T-helper 2 cell treated with Interferon-gamma antibody and Interleukin-4, amounts not matched to agents 5 μg/mL and 100 μg/mL, for 36 hours (primary cell): ENCODE data around the gene HERC3.

ENCODE experiments used
- DNase-seq: peaks from one replicate; pipeline ENCODE4 v3.0.0; 2021; ENCODE audit warnings: low spot score
- H3K27ac Mint-ChIP-seq: one replicate; pipeline ENCODE4 v1.8.0; 2021; ENCODE audit warnings: mild to moderate bottlenecking, mixed read lengths
- H3K27me3 Mint-ChIP-seq: one replicate; pipeline ENCODE4 v1.8.0; 2021; ENCODE audit warnings: low read depth, mixed read lengths
- H3K36me3 Mint-ChIP-seq: one replicate; pipeline ENCODE4 v1.8.0; 2021; ENCODE audit warnings: low read depth, mixed read lengths
- H3K4me1 Mint-ChIP-seq: one replicate; pipeline ENCODE4 v1.8.0; 2021; ENCODE audit warnings: low read depth, mixed read lengths
- H3K4me3 Mint-ChIP-seq: one replicate; pipeline ENCODE4 v1.8.0; 2022; ENCODE audit warnings: mild to moderate bottlenecking, moderate library complexity, mixed read lengths
- H3K9me3 Mint-ChIP-seq: one replicate; pipeline ENCODE4 v1.8.0; 2021; ENCODE audit warnings: mixed read lengths

HERC3 gene

DNA sequence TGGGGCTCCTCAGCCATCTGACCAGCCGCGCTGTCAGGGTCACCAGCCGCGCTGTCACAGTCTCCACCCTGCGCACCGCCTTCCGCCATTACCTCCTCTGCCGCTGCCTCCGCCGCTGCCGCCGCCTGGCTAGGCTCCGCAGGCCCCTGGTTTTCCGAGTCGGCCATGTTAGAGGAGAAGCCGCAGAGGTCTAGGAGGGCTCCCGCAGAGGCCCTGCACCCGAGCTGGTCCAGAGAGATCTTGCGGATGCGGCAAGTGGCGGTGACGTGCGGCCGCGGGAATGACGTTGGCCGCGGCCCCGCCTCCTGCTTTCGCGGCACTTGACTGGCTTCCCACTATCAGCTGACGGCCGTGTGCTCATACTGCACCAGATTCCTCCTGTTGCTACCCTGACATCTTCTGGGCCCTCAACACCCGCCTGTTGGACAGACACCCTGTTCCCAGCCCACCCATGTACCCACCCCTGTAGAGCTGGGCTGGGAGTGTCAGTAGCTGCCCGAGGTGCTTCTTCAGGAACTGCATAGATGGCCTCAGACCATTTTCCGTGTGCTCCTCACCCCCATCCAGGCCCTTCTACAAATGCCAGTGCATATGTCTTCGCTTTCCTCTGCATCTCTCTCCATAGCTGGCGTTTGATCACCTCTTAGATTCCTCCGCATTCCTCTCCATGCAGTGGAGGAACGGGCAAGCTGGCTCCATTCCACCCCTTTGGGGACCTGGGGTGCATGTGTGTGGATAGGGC, 105.5 kb downstream of the HERC3 start, which contains the start of gene NAP1L5:
Gene NAP1L5, minus strand, starts transcription at position 242 of the 742 bp plus-strand sequence. Its CDS starts 75 bp downstream, at position 167.
- H3K27ac Mint-ChIP-seq: peak within 1 kb of the TSS; percentile 76
- peak within 1 kb of the TSS; percentile 88 for H3K4me3 Mint-ChIP-seq
- peaks cover 14% of the 10 kb centered on the region for H3K4me1 Mint-ChIP-seq
- H3K9me3 Mint-ChIP-seq: no peaks in the 10 kb centered on the region
- no peaks in the 10 kb centered on the region for H3K27me3 Mint-ChIP-seq
- peaks cover 12% of the 10 kb centered on the region for H3K36me3 Mint-ChIP-seq
- DNase-seq: peak; percentile 63

- no peaks in the 10 kb centered on the region for H3K9me3 Mint-ChIP-seq
- no peak for DNase-seq
- H3K4me3 Mint-ChIP-seq: no peak overlapping the region
- H3K4me1 Mint-ChIP-seq: peaks cover 14% of the 10 kb centered on the region
- peaks cover 14% of the 10 kb centered on the region for H3K36me3 Mint-ChIP-seq
- no peak overlapping the region for H3K27ac Mint-ChIP-seq
- H3K27me3 Mint-ChIP-seq: no peaks in the 10 kb centered on the region
Measured at GRCh38 chr4:88698519-88698918, 106.2 kb downstream of the HERC3 start.

DNA sequence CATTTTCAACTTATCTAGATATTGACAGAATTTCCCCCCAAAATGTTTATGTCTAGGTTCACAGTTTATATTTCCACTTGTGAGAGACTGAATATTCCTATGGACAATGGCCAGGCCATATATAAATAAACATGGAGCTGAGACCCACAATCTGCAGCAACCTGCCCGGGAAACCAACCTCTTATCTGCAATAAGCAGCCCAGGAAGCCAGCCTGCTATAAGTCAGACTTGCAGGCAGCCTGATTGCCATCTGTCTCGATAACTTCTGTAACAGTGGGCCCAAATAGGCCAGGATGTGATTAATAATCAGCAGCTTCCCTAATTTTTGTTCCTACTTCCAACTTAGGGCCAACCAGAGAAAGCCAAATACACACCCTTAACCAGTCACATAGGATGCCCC, 110.5 kb downstream of the HERC3 start:
- DNase-seq: no peak
- Mint-ChIP-seq H3K27ac (no peak overlapping the region), H3K27me3 (no peaks in the 10 kb centered on the region), H3K4me1 (peaks cover 5% of the 10 kb centered on the region), H3K9me3 (no peaks in the 10 kb centered on the region), H3K36me3 (peaks cover 38% of the 10 kb centered on the region), H3K4me3 (no peak overlapping the region)

DNA sequence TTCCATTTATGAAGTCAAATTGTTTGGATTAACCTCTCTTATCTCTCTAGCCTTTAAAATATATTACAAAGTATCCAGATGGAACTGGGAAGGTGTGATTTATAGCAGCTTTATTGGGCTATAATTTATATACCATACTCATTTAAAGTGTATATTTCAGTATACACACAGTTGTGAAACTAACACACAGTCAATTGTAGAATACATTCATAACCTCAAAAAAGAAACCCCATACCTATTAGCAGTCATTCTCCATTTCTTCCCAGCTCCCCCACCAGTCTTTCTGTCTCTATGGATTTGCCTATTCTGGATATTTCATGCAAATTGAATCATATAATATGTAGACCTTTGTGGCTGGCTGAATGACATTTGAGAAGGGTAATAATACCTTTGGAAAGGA, 112.9 kb downstream of the HERC3 start:
- no peak overlapping the region for H3K4me3 Mint-ChIP-seq
- no peaks in the 10 kb centered on the region for H3K4me1 Mint-ChIP-seq
- no peaks in the 10 kb centered on the region for H3K27me3 Mint-ChIP-seq
- no peak overlapping the region for H3K27ac Mint-ChIP-seq
- H3K36me3 Mint-ChIP-seq: peaks cover 45% of the 10 kb centered on the region
- H3K9me3 Mint-ChIP-seq: no peaks in the 10 kb centered on the region
- DNase-seq: no peak

- peaks cover 47% of the 10 kb centered on the region for H3K36me3 Mint-ChIP-seq
- no peaks in the 10 kb centered on the region for H3K27me3 Mint-ChIP-seq
- no peaks in the 10 kb centered on the region for H3K9me3 Mint-ChIP-seq
- no peak overlapping the region for H3K27ac Mint-ChIP-seq
- H3K4me3 Mint-ChIP-seq: no peak overlapping the region
- DNase-seq: no peak
- H3K4me1 Mint-ChIP-seq: no peaks in the 10 kb centered on the region
Measured at GRCh38 chr4:88705805-88706492, 113.7 kb downstream of the HERC3 start.

- no peaks in the 10 kb centered on the region for H3K27me3 Mint-ChIP-seq
- no peaks in the 10 kb centered on the region for H3K9me3 Mint-ChIP-seq
- DNase-seq: no peak
- no peak overlapping the region for H3K27ac Mint-ChIP-seq
- peaks cover 47% of the 10 kb centered on the region for H3K36me3 Mint-ChIP-seq
- H3K4me1 Mint-ChIP-seq: no peaks in the 10 kb centered on the region
- no peak overlapping the region for H3K4me3 Mint-ChIP-seq
Measured at GRCh38 chr4:88706574-88706973, 114.3 kb downstream of the HERC3 start.

- H3K36me3 Mint-ChIP-seq: peaks cover 57% of the 10 kb centered on the region
- no peak overlapping the region for H3K4me3 Mint-ChIP-seq
- no peaks in the 10 kb centered on the region for H3K27me3 Mint-ChIP-seq
- H3K9me3 Mint-ChIP-seq: peaks cover 9% of the 10 kb centered on the region
- no peaks in the 10 kb centered on the region for H3K4me1 Mint-ChIP-seq
- no peak overlapping the region for H3K27ac Mint-ChIP-seq
- DNase-seq: no peak
Measured at GRCh38 chr4:88709989-88710388, 117.7 kb downstream of the HERC3 start.

GRCh38 chr4:88713782-88714181, 121.5 kb downstream of the HERC3 start:
- H3K4me3 Mint-ChIP-seq: no peak overlapping the region
- peaks cover 70% of the 10 kb centered on the region for H3K36me3 Mint-ChIP-seq
- H3K9me3 Mint-ChIP-seq: peaks cover 38% of the 10 kb centered on the region
- no peaks in the 10 kb centered on the region for H3K27me3 Mint-ChIP-seq
- no peak overlapping the region for H3K27ac Mint-ChIP-seq
- no peak for DNase-seq
- no peaks in the 10 kb centered on the region for H3K4me1 Mint-ChIP-seq

DNA sequence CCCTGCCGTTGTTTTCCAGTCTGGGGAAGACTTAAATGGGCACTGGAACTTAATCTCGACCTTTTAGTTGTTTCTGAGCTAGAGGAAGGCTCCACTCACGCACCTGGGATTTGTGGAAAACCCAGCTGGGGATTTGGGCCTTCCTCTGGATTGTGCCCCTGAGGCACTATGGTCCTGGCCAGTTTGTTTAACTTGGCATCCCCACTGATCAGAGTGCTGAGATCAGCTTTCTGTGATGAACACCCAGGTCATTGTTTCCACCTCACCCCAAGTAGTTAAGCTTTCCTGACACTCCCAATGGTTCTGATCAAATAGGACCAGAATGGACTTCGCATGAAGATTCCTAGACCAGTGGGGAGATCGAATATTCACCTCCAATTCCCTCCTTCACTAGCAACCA, 125.8 kb downstream of the HERC3 start:
- H3K4me3 Mint-ChIP-seq: no peak overlapping the region
- H3K27me3 Mint-ChIP-seq: no peaks in the 10 kb centered on the region
- no peak for DNase-seq
- peaks cover 50% of the 10 kb centered on the region for H3K36me3 Mint-ChIP-seq
- H3K9me3 Mint-ChIP-seq: peaks cover 36% of the 10 kb centered on the region
- no peaks in the 10 kb centered on the region for H3K4me1 Mint-ChIP-seq
- H3K27ac Mint-ChIP-seq: no peak overlapping the region

DNA sequence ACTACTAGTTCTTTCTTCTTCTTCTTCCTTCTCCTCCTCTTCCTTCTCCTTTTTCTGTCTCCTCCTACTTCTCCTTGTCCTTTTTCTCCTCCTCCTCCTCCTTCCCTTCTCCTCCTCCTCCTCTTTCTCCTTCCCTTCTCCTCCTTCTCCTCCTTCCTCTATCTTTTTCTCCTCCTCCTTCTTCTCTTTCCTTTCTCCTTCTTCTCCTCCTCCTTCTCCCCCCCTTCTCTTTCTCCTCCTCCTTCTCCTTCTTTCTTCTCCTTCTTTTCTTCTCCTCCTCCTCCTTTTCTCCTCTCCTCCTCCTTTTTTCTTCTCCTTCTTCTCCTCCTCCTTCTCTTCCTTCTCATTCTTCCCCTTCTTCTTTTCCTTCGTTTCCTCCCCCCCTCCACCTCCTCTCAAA, 127.1 kb downstream of the HERC3 start:
- no peak overlapping the region for H3K27ac Mint-ChIP-seq

DNA sequence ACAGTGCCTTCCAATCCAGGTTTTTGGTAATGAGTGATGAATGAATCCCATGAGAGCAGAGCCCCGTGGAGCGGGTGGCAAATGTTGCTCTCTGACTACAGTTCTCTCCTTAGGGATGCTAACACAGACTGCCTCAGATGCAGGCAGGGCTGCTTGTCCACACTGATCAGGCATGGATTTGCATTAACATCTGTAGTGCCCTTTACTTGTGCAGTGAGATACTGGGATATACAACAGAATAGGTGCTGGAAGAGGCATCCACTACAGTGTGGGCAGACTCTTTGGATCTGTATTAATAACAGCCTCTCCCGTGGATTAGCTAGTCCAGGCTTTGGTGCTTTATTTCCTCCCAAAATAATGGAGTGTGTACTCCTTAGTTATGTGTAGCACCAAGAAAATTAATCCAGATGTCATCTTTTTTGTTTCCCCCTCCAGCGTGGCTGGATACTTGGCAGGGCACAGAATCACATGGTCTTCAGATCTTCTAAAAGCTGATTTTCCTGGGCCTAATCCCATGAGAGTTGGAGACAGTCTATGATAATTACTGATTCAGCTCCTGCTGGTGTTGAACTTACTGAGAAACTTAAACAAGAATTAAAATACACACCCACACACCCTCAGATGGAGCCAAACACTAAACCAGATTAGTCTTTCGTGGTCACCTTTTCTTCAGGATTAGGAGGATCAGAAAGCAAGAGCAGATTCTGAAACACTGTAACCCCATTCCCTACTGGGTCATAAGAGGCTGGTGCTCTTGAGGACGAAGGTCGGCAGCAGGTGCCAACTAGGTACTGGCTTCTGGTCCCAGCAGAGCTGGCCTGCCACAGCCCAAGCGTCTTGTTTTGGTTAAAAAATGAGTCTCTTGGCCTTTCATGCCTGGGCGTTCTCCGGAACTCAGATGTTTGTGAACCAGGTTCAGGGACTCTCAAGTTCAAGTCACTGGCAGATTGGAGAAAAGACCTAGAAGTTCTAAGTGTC, 128.5 kb downstream of the HERC3 start:
- Mint-ChIP-seq H3K27me3 (no peaks in the 10 kb centered on the region), H3K9me3 (peaks cover 30% of the 10 kb centered on the region), H3K4me1 (no peaks in the 10 kb centered on the region), H3K4me3 (no peak overlapping the region), H3K36me3 (peaks cover 31% of the 10 kb centered on the region), H3K27ac (no peak overlapping the region)
- no peak for DNase-seq

More for the DNA sequence above, 127.1 kb downstream of the HERC3 start:
- DNase-seq: no peak
- Mint-ChIP-seq H3K4me3 (no peak overlapping the region), H3K27me3 (no peaks in the 10 kb centered on the region), H3K36me3 (peaks cover 42% of the 10 kb centered on the region), H3K9me3 (peaks cover 35% of the 10 kb centered on the region), H3K4me1 (no peaks in the 10 kb centered on the region)

DNA sequence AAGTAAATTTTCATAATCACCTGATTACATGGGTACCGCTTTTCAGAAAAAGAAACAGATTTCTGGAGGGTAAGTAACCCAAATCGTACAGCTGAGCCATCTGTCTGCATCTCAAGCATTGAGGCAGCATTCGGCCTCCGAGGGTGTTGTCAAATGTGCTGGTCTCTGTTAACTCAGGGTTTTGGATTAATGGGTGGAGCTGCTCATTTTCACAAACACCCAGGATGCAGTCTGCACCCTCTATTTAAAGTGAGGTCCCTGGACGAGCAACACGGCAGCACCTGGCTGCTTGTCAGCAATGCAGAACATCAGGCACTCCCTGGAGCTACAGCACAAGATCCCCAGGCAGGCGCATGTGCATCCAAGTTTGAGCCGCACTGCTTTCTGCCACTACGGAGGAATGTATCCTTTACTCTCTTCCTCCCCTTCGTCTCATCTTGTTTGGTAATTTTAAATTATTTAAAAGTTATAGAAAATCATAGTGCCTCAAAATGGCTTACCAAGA, 130.0 kb downstream of the HERC3 start:
- no peak overlapping the region for H3K27ac Mint-ChIP-seq

GRCh38 chr4:88722828-88723227, 130.5 kb downstream of the HERC3 start:
- Mint-ChIP-seq H3K4me1 (no peaks in the 10 kb centered on the region), H3K27me3 (no peaks in the 10 kb centered on the region), H3K27ac (no peak overlapping the region), H3K9me3 (peaks cover 11% of the 10 kb centered on the region), H3K4me3 (no peak overlapping the region), H3K36me3 (peaks cover 19% of the 10 kb centered on the region)
- no peak for DNase-seq

More for the DNA sequence above, 130.0 kb downstream of the HERC3 start:
- no peak overlapping the region for H3K4me3 Mint-ChIP-seq
- H3K36me3 Mint-ChIP-seq: peaks cover 22% of the 10 kb centered on the region
- no peaks in the 10 kb centered on the region for H3K4me1 Mint-ChIP-seq
- H3K27me3 Mint-ChIP-seq: no peaks in the 10 kb centered on the region
- H3K9me3 Mint-ChIP-seq: peaks cover 16% of the 10 kb centered on the region
- no peak for DNase-seq
